ENCODE data around the gene KIF1A.

- TF ChIP-seq, protein P1, sequence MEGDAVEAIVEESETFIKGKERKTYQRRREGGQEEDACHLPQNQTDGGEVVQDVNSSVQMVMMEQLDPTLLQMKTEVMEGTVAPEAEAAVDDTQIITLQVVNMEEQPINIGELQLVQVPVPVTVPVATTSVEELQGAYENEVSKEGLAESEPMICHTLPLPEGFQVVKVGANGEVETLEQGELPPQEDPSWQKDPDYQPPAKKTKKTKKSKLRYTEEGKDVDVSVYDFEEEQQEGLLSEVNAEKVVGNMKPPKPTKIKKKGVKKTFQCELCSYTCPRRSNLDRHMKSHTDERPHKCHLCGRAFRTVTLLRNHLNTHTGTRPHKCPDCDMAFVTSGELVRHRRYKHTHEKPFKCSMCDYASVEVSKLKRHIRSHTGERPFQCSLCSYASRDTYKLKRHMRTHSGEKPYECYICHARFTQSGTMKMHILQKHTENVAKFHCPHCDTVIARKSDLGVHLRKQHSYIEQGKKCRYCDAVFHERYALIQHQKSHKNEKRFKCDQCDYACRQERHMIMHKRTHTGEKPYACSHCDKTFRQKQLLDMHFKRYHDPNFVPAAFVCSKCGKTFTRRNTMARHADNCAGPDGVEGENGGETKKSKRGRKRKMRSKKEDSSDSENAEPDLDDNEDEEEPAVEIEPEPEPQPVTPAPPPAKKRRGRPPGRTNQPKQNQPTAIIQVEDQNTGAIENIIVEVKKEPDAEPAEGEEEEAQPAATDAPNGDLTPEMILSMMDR (IDR thresholded peaks at IDR 0.05), result no peak
- TF ChIP-seq POLR2A (IDR thresholded peaks at IDR 0.05) (no peak), EP300 (IDR thresholded peaks at IDR 0.05) (no peak)
Observed at GRCh38 chr2:240749516-240749915, 70.5 kb downstream of the KIF1A start.

Data from suprapubic skin (tissue), 3 donors.